Omental fat pad (tissue), 3 donors: ENCODE data around the gene MTCL3.

Source experiments
- ATAC-seq: fragments of 150-250 bp; one replicate; pipeline ENCODE4 v1.9.1; 2016; ENCODE audit warnings: mild to moderate bottlenecking, moderate library complexity; ENCODE audit not compliant: low FRiP score
- DNase-seq: peaks from one replicate; pipeline ENCODE4 v3.0.0-alpha.2; 2019; ENCODE audit warnings: low spot score
- TF ChIP-seq, protein P1 (sequence below), 3 donors: fragments of 450-650 bp; IDR thresholded peaks; one replicate each; pipeline ENCODE4 v1.5.1; 2016 to 2017; ENCODE audit warnings: antibody characterized with exemption in 3 of 3, mild to moderate bottlenecking in 3 of 3, moderate library complexity in 2 of 3

The MTCL3 gene

DNA sequence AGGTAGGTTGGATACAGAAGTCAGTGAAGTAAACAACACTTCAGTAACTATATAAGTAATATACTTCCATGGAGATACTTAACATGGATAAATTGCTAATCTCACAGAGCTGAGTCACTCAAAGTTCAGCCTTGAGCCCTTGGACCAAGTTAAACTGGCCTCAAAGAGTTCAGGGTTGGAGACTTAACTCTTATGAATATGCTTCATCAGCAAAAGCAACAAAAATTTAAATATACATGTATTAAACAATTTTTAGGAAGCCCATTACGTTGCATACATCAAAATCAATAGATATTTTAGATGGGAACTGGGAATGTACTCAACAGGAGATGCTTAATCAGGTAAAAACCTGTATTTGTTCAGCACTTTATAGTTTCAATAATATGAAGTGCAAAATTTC lies 12.2 kb downstream of the MTCL3 start:
- DNase-seq (no peak), ATAC-seq (no peak)
- TF ChIP-seq, protein P1, sequence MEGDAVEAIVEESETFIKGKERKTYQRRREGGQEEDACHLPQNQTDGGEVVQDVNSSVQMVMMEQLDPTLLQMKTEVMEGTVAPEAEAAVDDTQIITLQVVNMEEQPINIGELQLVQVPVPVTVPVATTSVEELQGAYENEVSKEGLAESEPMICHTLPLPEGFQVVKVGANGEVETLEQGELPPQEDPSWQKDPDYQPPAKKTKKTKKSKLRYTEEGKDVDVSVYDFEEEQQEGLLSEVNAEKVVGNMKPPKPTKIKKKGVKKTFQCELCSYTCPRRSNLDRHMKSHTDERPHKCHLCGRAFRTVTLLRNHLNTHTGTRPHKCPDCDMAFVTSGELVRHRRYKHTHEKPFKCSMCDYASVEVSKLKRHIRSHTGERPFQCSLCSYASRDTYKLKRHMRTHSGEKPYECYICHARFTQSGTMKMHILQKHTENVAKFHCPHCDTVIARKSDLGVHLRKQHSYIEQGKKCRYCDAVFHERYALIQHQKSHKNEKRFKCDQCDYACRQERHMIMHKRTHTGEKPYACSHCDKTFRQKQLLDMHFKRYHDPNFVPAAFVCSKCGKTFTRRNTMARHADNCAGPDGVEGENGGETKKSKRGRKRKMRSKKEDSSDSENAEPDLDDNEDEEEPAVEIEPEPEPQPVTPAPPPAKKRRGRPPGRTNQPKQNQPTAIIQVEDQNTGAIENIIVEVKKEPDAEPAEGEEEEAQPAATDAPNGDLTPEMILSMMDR (IDR thresholded peaks at IDR 0.05): no peak

DNA sequence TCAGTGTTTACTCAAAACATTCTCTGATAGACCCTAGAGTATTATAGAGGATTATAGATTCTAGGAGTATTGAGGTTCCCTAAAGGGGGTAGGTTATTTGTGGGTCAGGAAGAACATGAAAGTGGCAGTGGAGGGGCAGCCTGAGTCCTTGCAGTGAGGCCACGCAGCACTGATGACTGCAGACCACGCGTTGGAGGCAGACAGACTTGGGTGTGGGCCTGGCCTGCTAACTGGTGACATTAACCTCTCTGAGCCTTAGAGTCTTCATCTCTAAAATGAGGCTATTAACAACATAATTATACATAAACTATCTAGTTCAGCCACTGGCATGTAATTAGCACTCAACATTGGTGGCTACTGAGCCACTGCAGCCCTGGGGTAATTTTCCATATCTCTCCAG lies 16.1 kb downstream of the MTCL3 start:
- TF ChIP-seq, protein P1 (IDR thresholded peaks at IDR 0.05): no peak
- no peak for DNase-seq
- ATAC-seq: no peak

DNA sequence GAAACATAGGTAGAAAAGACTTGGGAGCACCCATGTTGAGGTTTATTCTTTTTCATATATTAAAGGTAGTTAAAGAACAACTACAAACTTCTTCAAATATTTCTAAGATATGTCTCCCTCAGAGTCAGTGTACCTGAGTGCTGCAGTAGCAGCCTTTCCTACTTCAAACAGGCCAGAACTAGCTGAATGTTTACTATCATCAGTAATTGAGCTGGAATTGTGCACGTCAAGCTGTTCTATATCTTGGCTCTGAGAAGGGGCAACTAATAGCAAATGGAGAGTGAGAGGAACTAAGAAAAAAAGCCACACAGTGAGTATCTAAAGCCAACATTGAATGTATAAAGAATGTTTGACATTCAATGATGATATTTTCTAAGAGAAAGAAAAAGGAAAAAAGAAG lies 21.7 kb downstream of the MTCL3 start:
- TF ChIP-seq, protein P1 (IDR thresholded peaks at IDR 0.05): no peak
- DNase-seq (no peak), ATAC-seq (no peak)

DNA sequence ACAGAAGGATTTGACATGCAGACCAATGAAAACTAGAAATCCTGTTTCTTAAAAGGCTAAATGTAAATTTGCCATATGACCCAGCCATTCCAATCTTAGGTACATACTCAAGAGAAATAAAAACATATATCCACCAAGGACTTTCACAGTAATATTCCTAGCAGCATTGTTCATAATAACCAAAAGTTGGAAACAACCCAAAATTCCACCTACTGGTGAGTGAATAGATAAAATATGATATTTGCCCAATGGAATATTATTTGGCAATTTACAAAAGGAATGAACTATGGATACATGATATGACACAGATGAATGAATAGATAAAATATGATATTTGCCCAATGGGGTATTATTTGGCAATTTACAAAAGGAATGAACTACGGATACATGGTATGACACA lies 22.7 kb downstream of the MTCL3 start:
- DNase-seq (no peak), ATAC-seq (no peak)
- TF ChIP-seq, protein P1 (IDR thresholded peaks at IDR 0.05): no peak

DNA sequence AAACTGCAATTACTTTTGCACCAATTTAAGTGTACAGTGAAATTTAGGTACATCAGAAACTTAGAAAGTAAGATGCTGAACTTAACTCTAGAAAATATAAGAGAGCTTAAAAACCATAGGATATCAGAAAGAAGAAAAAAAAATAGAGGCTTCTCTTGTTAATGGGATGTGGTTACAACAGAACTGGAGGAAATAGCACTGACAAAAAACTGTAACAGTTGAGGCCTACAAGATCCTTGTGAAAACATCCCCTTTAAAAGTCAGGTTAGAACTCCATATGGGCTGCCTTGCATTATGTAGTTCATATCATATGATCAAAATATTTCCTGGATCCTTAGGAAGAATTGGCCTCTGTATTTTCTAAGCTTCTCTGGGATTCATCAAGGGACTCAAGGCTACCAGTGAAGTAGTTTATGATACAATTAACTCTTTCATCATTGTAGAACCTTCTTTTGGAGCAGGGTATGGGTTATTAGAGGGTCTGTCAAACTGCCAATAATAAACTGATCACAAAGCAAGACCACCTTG lies 24.8 kb downstream of the MTCL3 start:
- TF ChIP-seq, protein P1 (IDR thresholded peaks at IDR 0.05): no peak
- no peak for DNase-seq
- no peak for ATAC-seq

DNA sequence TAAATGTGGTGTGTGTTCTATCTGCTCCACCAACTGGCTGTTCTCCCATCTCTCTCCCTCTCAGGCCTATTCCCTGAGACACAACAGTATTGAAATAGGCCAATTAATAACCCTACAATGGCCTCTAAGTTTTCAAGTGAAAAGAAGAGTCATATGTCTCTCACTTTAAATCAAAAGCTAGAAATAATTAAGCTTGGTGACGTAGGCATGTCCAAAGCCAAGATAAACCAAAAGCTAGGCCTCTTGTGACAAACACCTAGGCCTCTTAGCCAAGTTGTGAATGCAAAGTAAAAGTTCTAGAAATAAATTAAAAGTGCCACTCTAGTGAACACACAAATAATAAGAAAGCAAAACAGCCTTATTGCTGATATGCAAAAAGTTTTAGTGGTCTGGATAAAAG lies 29.9 kb downstream of the MTCL3 start:
- ATAC-seq (no peak), DNase-seq (no peak)
- TF ChIP-seq, protein P1 (IDR thresholded peaks at IDR 0.05): no peak

DNA sequence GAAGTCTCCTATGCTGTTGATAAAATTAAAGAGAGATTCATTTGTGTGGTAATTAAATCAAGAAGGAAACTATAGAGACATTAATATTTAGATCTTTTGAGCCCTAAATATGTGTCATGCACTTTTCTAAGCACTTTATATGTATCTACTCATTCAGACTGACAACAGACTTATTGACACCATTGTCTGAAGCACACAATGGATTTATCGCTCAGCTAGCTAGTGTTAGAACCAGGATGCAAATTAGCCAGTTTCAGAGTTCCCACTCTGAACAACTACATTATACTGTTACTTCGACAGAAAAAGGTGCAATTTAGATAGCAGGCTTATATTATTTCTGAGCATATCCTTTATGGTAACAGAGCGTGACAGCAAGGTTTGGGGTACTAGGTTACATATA lies 32.2 kb downstream of the MTCL3 start:
- no peak for DNase-seq
- no peak for ATAC-seq
- TF ChIP-seq, protein P1 (IDR thresholded peaks at IDR 0.05): no peak
